Right cardiac atrium (tissue), 5 donors: ENCODE measurements around the gene FLOT2. TPM values are rescaled to one million over a fixed set of nuclear protein-coding genes. Genes with fewer than 3 reads are reported as not detected.

ENCODE experiments used
- ATAC-seq, 2 donors: fragments of 200-7000 bp; cut with Tn5 transposase; one replicate each; pipeline versions ENCODE4 v1.8.0 to v1.9.1; 2020; ENCODE audit warnings: moderate library complexity in 2 of 2, mild to moderate bottlenecking in 1 of 2
- DNase-seq, 3 donors: peaks; one replicate each; pipeline ENCODE4 v3.0.0-alpha.2; 2020
- H3K27ac ChIP-seq: one replicate; pipeline ENCODE4 v1.5.1; 2013; ENCODE audit warnings: mild to moderate bottlenecking, low read length, control low read depth, moderate library complexity
- H3K27me3 ChIP-seq: one replicate; pipeline ENCODE4 v1.6.1; 2013; ENCODE audit not compliant: control insufficient read depth, insufficient read depth
- H3K4me1 ChIP-seq: one replicate; pipeline ENCODE4 v1.6.1; 2013; ENCODE audit warnings: low read length; ENCODE audit not compliant: control insufficient read depth, insufficient read depth
- H3K4me3 ChIP-seq: one replicate; pipeline ENCODE4 v1.5.1; 2013; ENCODE audit warnings: low read length, control low read depth
- H3K9me3 ChIP-seq: one replicate; pipeline ENCODE4 v1.6.1; 2013; ENCODE audit warnings: low read length; ENCODE audit not compliant: control insufficient read depth
- WGBS: extraction: QIAGEN DNeasy Blood & Tissue Kit; methylation state at CpG from one replicate; pipeline ENCODE4 v1.1.7; 2013; 5-methylcytosine and 5-hydroxymethylcytosine counted together
- intact Hi-C, 4 donors: fragments of 100-400 bp; cut with DNase I; formaldehyde crosslinking; loops; one replicate each; pipeline versions ENCODE4 v1.11.0 to v1.14.0; 2022 to 2023
- polyA plus RNA-seq: library from polyadenylated mRNA; stranded (reverse); fragments of 200-250 nt; gene quantifications from one replicate; pipeline ENCODE4 v1.2.3, GENCODE V29; 2013
- total RNA-seq, 4 donors: library from RNA; stranded (reverse); fragmentation: NEBNext Ultra II Directional; extraction: Animal tissue kit (Norgen Biotek cat#: 25700); gene quantifications; one replicate each; pipeline ENCODE4 v1.2.1, GENCODE V29; 2021
- donor health status: healthy with polysubstance abuse.
- donor health status: DM: no; HTN: yes; CAD: no.
- donor health status: DM: no; HTN: no; CAD: no.
- donor health status: DM: no; HTN: yes; CAD: no; lungs with severe emphysema.
- donor health status: DM: yes; HTN: yes; CAD: no.

FLOT2 gene
- total and polyA plus RNA-seq, 5 donors, result 45.1 to 89.4 (median 71.6) TPM

DNA sequence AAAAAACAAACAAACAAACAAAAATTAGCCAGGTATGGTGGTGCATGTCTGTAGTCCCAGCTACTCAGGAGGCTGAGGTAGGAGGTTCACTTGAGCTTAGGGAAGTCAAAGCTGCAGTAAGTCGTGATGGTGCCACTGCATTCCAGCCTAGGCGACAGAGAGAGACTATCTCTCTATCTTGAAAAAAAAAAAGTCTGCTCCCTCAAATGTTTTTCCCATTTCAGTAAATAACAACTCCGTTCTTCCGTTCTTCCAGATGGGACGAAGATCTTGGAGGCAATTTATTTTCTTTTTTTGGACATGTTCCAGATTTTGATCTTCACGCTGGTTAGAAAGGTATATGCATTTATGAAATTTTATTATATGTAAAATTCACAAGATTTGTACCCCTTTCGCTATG lies 23.7 kb downstream of the FLOT2 start:
- Histone ChIP-seq H3K27me3 (no peaks in the 10 kb centered on the region), H3K4me3 (no peak overlapping the region), H3K9me3 (no peaks in the 10 kb centered on the region), H3K27ac (no peak overlapping the region), H3K4me1 (no peaks in the 10 kb centered on the region)
- intact Hi-C loops, result no loop called here
- DNase-seq (no peak), ATAC-seq (no peak)
- WGBS, result 91% methylated on average over 7 of the region's 7 CpGs

DNA sequence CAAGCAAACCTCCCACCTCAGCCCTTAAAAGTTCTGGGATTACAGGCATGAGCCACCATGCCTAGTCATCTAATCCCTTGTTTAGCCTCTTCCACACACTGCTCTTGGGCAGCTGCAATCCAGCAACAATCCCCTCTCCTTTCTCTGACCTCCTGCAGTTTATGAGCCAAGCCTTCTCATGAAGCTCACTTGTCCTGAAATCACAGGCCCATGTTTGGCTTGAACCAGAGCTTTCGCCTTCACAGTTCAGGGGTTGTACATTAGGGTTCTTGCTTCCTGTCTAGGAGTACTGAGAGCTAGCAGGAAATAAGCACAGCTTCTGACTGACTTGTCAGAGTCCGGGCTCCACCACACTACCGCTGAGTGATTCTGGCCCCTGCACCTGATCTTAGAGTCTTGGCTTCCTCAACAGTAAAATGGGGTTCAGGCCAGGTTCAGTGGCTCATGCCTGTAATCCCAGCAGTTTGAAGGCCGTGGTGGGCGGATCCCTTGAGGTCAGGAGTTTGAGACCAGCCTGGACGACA lies 26.4 kb downstream of the FLOT2 start:
- Histone ChIP-seq H3K27me3 (no peaks in the 10 kb centered on the region), H3K9me3 (no peaks in the 10 kb centered on the region), H3K27ac (no peak overlapping the region), H3K4me3 (no peak overlapping the region), H3K4me1 (no peaks in the 10 kb centered on the region)
- no peak for DNase-seq
- intact Hi-C loops, result no loop called here
- peak; percentile 26 to 58 for ATAC-seq
- WGBS, result 77% methylated on average over 6 of the region's 6 CpGs

DNA sequence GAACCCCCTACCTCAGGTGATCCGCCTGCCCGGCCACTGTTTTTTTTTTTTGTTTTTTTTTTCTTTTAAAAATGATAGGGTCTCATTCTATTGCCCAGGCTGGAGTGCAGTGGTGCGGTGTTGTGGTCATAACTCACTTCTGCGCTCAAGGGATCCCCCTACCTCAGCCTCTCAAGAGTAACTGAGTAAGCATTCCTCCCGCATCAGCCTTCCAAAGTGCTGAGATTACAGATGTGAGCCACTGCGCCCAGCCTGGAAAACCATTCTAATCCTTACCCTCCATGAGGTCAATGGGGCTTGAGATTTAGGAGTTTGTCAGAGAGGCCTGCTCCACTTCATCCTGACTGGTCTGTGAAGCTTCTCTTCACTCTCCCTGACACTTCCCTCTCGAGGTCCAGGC lies 30.3 kb downstream of the FLOT2 start:
- Histone ChIP-seq H3K4me3 (no peak overlapping the region), H3K27ac (no peak overlapping the region), H3K27me3 (no peaks in the 10 kb centered on the region), H3K4me1 (no peaks in the 10 kb centered on the region), H3K9me3 (no peaks in the 10 kb centered on the region)
- ATAC-seq (no peak), DNase-seq (no peak)
- WGBS, result 85% methylated on average over 7 of the region's 7 CpGs
- intact Hi-C loops, result no loop called here

DNA sequence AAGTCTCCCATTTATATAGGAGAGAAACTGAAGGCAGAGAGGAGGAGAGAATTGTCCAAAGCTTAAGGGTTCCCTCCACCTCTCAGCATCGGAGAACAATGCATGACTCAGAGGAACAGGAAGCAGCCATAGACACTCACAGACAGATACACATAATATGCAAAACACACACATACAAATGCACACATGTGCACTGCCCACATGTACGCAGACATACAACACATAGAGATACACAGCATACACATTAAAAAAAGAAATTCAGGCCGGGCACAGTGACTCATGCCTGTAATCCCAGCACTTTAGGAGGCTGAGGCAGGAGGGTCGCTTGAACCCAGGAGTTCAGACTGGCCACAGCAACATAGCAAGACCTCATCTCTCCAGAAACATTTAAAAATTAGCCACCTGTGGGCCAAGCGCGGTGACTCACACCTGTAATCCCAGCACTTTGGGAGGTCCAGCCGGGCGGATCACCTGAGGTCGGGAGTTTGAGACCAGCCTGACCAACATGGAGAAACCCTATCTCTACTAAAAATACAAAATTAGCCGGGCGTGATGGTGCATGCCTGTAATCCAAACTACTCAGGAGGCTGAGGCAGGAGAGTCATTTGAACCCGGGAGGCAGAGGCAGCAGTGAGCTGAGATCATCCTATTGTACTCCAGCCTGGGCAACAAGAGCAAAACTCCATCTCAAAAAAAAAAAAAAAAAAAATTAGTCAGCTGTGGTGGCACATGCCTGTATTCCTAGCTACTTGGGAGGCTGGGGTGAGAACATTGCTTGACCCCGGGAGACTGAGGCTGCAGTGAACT lies 31.4 kb downstream of the FLOT2 start:
- intact Hi-C loops, result no loop called here
- Histone ChIP-seq H3K27ac (no peak overlapping the region), H3K9me3 (no peaks in the 10 kb centered on the region), H3K27me3 (no peaks in the 10 kb centered on the region), H3K4me1 (no peaks in the 10 kb centered on the region), H3K4me3 (no peak overlapping the region)
- WGBS, result 85% methylated on average over 13 of the region's 13 CpGs
- no peak for DNase-seq
- ATAC-seq, result peak in 1 of 2 donors; percentile 62

DNA sequence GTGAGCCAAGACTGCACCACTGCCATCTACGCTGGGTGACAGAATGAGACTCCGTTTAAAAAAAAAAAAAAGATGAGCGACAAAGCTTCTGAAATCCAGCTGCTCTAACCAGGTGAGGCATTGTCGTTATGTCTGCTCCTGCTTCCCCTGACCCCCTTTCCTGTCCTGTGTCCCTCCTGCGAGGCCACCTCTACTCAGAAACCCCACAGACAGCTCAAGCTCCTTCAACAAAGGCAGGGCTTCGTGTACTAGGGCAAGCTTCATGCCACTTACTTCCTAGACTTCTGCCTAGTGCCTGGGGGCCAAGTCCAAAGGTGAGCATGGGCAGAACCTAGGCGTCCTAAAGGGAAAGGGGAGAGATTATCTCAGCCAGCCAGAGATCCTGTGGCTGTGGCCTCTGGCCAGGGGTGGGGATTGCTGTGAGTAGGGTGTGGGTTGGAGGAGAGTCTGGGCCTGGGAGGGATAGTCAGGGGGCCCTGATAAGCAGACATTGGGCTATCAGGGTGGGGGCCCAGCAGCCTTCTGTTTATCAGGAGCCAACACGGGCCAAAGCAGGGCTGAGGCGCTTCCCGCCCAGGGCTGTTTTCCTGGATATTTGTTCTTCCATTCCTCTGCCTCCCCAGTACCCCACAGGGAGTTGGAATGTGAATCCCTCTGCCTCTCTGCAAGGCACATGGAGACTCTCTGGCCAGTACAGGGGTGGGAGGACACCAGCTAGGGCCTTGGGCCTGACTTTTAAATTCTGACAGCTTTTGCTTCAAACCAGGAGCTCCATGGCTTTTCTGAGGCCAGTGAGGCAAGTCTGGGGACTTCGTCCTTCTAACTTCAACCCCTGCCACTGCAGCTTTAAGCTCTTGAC lies 32.3 kb downstream of the FLOT2 start:
- ATAC-seq (peak; percentile 88 to 97), DNase-seq (peak; percentile 67 to 81 (median 70))
- intact Hi-C loops, result no loop called here

DNA sequence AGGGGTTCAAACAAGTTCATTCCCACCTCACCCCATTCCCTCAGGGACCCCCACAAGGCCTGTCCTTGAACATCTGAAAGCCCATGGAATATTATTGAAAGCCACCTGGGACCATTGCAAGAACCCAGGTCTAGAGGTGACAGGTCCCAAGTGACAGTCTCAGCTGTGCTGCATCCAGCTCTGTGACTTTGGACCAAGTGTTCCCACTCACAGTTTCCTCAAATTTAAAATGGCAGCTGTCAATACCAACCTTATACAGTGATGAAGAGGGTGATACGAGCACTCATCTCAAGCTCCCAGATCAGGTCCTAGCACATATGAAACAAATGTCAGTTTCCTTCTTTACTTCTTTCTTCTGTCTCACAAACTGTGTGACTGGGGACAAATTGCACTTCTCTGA lies 33.6 kb downstream of the FLOT2 start:
- 92% methylated on average over 1 of the region's 1 CpG for WGBS
- no peaks in the 10 kb centered on the region for H3K27me3 ChIP-seq
- H3K4me1 ChIP-seq, result no peaks in the 10 kb centered on the region
- H3K9me3 ChIP-seq, result no peaks in the 10 kb centered on the region
- no peak overlapping the region for H3K4me3 ChIP-seq
- DNase-seq, result no peak
- intact Hi-C loops, result no loop called here
- no peak for ATAC-seq
- H3K27ac ChIP-seq, result no peak overlapping the region

More for the DNA sequence above, 32.3 kb downstream of the FLOT2 start:
- Histone ChIP-seq H3K27me3 (no peaks in the 10 kb centered on the region), H3K4me3 (no peak overlapping the region), H3K4me1 (no peaks in the 10 kb centered on the region), H3K9me3 (no peaks in the 10 kb centered on the region), H3K27ac (no peak overlapping the region)
- 69% methylated on average over 11 of the region's 11 CpGs for WGBS

DNA sequence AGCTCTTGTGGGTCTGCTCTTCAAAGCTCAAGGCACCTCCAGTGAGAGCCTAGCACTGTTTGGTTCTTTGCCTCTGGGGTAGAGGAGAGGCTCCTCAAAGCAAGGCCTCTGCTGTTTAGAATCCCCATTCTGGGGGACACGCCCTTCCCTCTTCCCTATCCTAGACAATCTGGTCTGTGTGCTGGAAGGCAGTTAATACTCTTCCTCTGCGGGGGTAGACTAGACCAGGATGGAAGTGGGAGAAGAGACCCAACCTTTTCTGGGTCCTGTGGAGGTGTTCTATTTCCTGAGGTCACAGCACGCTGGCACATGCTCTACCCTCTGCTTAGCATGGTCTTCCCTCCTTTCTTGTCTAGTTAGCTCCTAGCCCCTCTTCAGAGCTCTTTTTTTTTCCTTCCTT lies 35.0 kb downstream of the FLOT2 start:
- intact Hi-C loops, result no loop called here
- 96% methylated on average over 3 of the region's 3 CpGs for WGBS
- no peaks in the 10 kb centered on the region for H3K27me3 ChIP-seq
- H3K4me3 ChIP-seq, result no peak overlapping the region
- ATAC-seq, result no peak
- H3K9me3 ChIP-seq, result no peaks in the 10 kb centered on the region
- no peaks in the 10 kb centered on the region for H3K4me1 ChIP-seq
- H3K27ac ChIP-seq, result no peak overlapping the region
- no peak for DNase-seq

DNA sequence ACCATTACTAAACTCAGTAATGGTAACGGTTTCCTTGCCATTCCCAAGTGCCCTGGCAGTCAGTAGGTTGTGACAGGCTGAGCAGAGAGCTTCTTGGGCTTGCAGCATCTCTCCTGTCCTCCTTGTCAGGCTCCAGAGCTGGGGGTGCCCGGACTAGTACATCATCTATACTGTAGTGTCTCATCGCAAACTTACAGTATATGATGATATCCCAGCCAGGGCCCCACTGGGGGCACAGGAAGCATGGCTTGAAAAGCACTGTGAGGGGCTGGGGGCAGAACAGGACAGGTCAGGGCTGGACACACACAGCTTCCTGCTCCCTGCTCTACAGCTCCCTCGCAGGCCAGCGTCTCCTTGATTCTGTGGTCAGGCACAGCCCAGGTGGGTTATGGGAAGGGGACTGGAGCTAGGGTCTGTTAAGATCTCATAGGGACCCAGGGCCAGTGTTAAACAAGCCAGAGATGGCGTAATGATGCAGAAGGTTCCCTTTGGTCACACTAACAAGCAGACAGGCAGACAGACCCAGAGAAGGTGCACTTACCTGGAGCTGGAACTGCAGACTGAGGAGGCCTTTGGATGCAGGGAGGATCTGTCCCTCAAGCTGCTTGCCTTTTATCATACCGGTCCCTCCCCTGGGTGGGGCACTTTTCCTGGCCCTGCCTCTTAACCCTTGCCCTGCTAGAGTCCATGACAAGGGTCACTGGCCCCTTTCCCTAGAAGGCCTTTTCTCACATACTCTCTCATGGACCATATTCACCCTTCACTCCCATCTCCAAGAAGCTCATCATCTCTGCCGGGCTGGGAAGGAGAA lies 35.9 kb downstream of the FLOT2 start:
- 65% methylated on average over 8 of the region's 8 CpGs for WGBS
- DNase-seq (no peak), ATAC-seq (no peak)
- no peak overlapping the region for H3K4me3 ChIP-seq
- intact Hi-C loops, result no loop called here
- no peaks in the 10 kb centered on the region for H3K9me3 ChIP-seq
- no peaks in the 10 kb centered on the region for H3K4me1 ChIP-seq
- no peaks in the 10 kb centered on the region for H3K27me3 ChIP-seq
- no peak overlapping the region for H3K27ac ChIP-seq

DNA sequence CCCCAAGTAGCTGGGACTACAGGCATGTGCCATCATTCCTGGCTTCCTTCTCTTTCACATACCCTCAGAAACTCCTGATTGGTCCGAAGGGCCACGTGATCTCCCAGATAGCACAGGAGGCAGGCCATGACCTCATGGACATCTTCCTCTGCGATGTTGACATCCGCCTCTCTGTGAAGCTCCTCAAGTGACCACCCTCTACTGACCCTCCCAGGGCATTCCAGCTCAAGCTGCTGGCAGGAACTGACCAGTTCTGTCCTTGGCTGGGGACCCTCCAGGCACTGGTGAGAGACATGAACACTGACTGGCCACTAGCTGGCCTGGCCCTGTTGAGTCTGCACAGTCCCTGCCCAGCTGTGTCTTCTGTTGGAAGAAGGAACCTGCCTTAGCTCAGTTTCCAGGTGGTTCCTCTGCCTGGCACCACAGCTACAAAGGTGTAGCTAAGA lies 37.1 kb downstream of the FLOT2 start:
- ATAC-seq (no peak), DNase-seq (no peak)
- Histone ChIP-seq H3K4me1 (peaks cover 2% of the 10 kb centered on the region), H3K4me3 (no peak overlapping the region), H3K27ac (no peak overlapping the region), H3K27me3 (no peaks in the 10 kb centered on the region), H3K9me3 (no peaks in the 10 kb centered on the region)
- intact Hi-C loops, result no loop called here
- WGBS, result 91% methylated on average over 4 of the region's 4 CpGs

DNA sequence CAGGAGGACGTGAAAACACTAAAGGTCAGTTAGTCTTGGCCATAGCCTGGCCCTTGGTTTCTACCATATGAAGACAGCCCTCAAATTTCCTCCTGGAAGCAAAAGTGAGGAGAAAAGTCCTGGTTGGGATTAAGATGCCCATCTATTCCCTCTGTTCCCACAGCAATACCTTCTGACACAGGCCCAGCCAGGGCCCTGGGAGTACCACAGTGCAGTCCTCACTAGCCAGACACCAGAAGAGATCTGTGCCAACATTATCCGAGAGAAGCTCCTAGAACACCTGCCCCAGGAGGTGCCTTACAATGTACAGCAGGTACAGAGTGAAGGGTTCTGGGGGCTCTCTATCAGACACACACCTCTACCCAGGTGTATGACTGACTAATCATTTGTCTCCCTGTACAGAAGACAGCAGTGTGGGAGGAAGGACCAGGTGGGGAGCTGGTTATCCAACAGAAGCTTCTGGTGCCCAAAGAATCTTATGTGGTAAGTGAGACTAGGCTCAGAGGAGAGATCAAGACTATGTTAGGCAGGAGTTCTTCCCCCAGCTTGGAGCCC lies 38.7 kb downstream of the FLOT2 start:
- H3K27me3 ChIP-seq, result no peaks in the 10 kb centered on the region
- H3K4me3 ChIP-seq, result no peak overlapping the region
- intact Hi-C loops, result no loop called here
- no peak overlapping the region for H3K27ac ChIP-seq
- DNase-seq (no peak), ATAC-seq (no peak)
- H3K4me1 ChIP-seq, result peaks cover 2% of the 10 kb centered on the region
- H3K9me3 ChIP-seq, result no peaks in the 10 kb centered on the region
- 45% methylated on average over 2 of the region's 2 CpGs for WGBS
